ENCODE results near the gene ARSG. TPM values are rescaled to one million over a fixed set of nuclear protein-coding genes. Genes with fewer than 3 reads are reported as not detected.

Gene ARSG
- total RNA-seq, 6 donors from 2014 or later = 3.6 to 16.8 (median 7.7) TPM

- Histone ChIP-seq H3K27me3 (no peaks in the 10 kb centered on the region), H3K4me3 (no peak overlapping the region), H3K4me1 (peaks cover 0 to 11% (median 7%) of the 10 kb centered on the region in 4 donors), H3K36me3 (no peaks in the 10 kb centered on the region), H3K9me3 (no peaks in the 10 kb centered on the region), H3K27ac (no peak overlapping the region)
- ATAC-seq (ENCODE audit: low FRiP score in 2 of 2) = no peak
- TF ChIP-seq POLR2AphosphoS5 (IDR thresholded peaks at IDR 0.05) = no peak
- TF ChIP-seq EP300 (IDR thresholded peaks at IDR 0.05) = no peak
- no peak for TF ChIP-seq POLR2A (IDR thresholded peaks at IDR 0.05)
- TF ChIP-seq CTCF (IDR thresholded peaks at IDR 0.05) = no peak
- 88 to 93% methylated on average over 8 of the region's 8 CpGs for WGBS, 2 donors
- no peak for DNase-seq
Observed at GRCh38 chr17:68310152-68310551, 18.9 kb downstream of the ARSG start.

GRCh38 chr17:68314916-68315535 lies 23.7 kb downstream of the ARSG start:
- Histone ChIP-seq H3K4me1 (peaks cover 0 to 18% (median 9%) of the 10 kb centered on the region in 4 donors), H3K9me3 (no peaks in the 10 kb centered on the region), H3K36me3 (no peaks in the 10 kb centered on the region), H3K27ac (peak overlapping the region in 2 of 4 donors; percentile 28 to 81), H3K27me3 (no peaks in the 10 kb centered on the region), H3K4me3 (no peak overlapping the region)
- TF ChIP-seq POLR2AphosphoS5 (IDR thresholded peaks at IDR 0.05) (no peak), EP300 (IDR thresholded peaks at IDR 0.05) (no peak), POLR2A (IDR thresholded peaks at IDR 0.05) (no peak), CTCF (IDR thresholded peaks at IDR 0.05) (no peak)
- 71 to 83% methylated on average over 8 of the region's 8 CpGs for WGBS, 2 donors
- peak in 1 of 2 donors; percentile 66 for DNase-seq
- ATAC-seq (ENCODE audit: low FRiP score in 2 of 2) = peak in 1 of 2 donors; percentile 51

GRCh38 chr17:68315930-68316329 lies 24.6 kb downstream of the ARSG start:
- DNase-seq = no peak
- TF ChIP-seq CTCF (IDR thresholded peaks at IDR 0.05) = no peak
- no peak for TF ChIP-seq POLR2AphosphoS5 (IDR thresholded peaks at IDR 0.05)
- TF ChIP-seq POLR2A (IDR thresholded peaks at IDR 0.05) = no peak
- no peak for TF ChIP-seq EP300 (IDR thresholded peaks at IDR 0.05)
- ATAC-seq (ENCODE audit: low FRiP score in 2 of 2) = no peak
- H3K4me3 ChIP-seq = no peak overlapping the region
- H3K36me3 ChIP-seq = no peaks in the 10 kb centered on the region
- WGBS, 2 donors = 92 to 98% methylated on average over 4 of the region's 4 CpGs
- peaks cover 0 to 18% (median 9%) of the 10 kb centered on the region in 4 donors for H3K4me1 ChIP-seq
- no peak overlapping the region for H3K27ac ChIP-seq
- no peaks in the 10 kb centered on the region for H3K27me3 ChIP-seq
- H3K9me3 ChIP-seq = no peaks in the 10 kb centered on the region

DNA sequence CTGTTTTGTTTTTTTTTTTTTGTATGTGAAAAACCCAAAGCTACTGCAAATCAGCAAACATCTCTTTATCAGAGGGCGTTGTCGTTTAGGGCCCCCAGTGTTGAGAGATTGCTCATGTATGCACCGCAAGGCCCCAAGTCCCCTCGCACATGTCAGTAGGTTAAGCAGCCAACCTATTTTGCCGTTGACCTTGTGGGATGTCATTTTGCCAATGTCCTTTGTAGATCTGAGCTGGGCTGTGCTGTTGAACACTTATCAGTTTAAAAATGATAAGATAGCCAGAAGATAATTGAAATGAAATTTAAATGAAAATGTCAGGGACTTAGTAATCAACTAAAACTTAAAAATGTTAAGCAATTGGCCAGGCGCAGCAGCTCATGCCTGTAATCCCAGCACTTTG lies 26.2 kb downstream of the ARSG start:
- peaks cover 0 to 14% (median 9%) of the 10 kb centered on the region in 4 donors for H3K4me1 ChIP-seq
- 88% methylated on average over 6 of the region's 6 CpGs for WGBS, 2 donors
- no peak overlapping the region for H3K27ac ChIP-seq

More for the DNA sequence above, 26.2 kb downstream of the ARSG start:
- no peaks in the 10 kb centered on the region for H3K36me3 ChIP-seq
- TF ChIP-seq CTCF (IDR thresholded peaks at IDR 0.05) (no peak), POLR2AphosphoS5 (IDR thresholded peaks at IDR 0.05) (no peak), EP300 (IDR thresholded peaks at IDR 0.05) (no peak), POLR2A (IDR thresholded peaks at IDR 0.05) (no peak)
- no peaks in the 10 kb centered on the region for H3K9me3 ChIP-seq
- ATAC-seq (ENCODE audit: low FRiP score in 2 of 2) (no peak), DNase-seq (no peak)
- H3K4me3 ChIP-seq = no peak overlapping the region
- no peaks in the 10 kb centered on the region for H3K27me3 ChIP-seq
